Cardiac muscle cell (in vitro differentiated cells and primary cell): ENCODE data around the gene ARHGEF26. TPM values are rescaled to one million over a fixed set of nuclear protein-coding genes. Genes with fewer than 3 reads are reported as not detected.

Source experiments
- DNase-seq, 2 donors: peaks; one replicate each; pipeline versions ENCODE4 v3.0.0 to v3.0.0-alpha.2; 2010 to 2017; ENCODE audit warnings: low read depth in 1 of 2, low spot score in 1 of 2
- H3K27ac ChIP-seq: fragments of 200-600 bp; sonication (generic); 2 replicates; pipeline ENCODE4 v1.5.1; 2016
- H3K27me3 ChIP-seq: fragments of 200-600 bp; sonication (generic); 2 replicates; pipeline ENCODE4 v1.6.0; 2016; ENCODE audit warnings: control low read depth
- H3K36me3 ChIP-seq: fragments of 200-600 bp; sonication (generic); 2 replicates; pipeline ENCODE4 v1.5.1; 2016; ENCODE audit warnings: control low read depth
- H3K4me1 ChIP-seq: fragments of 200-600 bp; sonication (generic); 2 replicates; pipeline ENCODE4 v1.8.1; 2017; ENCODE audit warnings: low read depth, mild to moderate bottlenecking, mixed run types
- H3K4me3 ChIP-seq: fragments of 200-600 bp; sonication (generic); 2 replicates; pipeline ENCODE4 v1.5.1; 2016; ENCODE audit warnings: mild to moderate bottlenecking
- H3K9me3 ChIP-seq: fragments of 200-600 bp; sonication (generic); 2 replicates; pipeline ENCODE4 v1.5.1; 2017; ENCODE audit warnings: low read depth, mild to moderate bottlenecking, control low read depth
- polyA plus RNA-seq: library from polyadenylated mRNA; unstranded; fragments of >200 nt; fragmentation: Nextera tagmentation; extraction: Ambion mirVana; gene quantifications from 2 replicates; pipeline ENCODE4 v1.2.1, GENCODE V29; 2016
- total RNA-seq: library from RNA; depleted of rRNA; stranded (reverse); fragments of >200 nt; gene quantifications from 2 replicates; pipeline ENCODE4 v1.2.3, GENCODE V29; 2016
- TF ChIP-seq, protein P1 (sequence below): IDR thresholded peaks from 2 replicates; pipeline ENCODE4 v1.5.1; 2012; ENCODE audit warnings: low read depth, mild to moderate bottlenecking, low read length

ARHGEF26 gene
- total and polyA plus RNA-seq, 2 experiments from 2014 or later, result 3.4 to 4.2 TPM

DNA sequence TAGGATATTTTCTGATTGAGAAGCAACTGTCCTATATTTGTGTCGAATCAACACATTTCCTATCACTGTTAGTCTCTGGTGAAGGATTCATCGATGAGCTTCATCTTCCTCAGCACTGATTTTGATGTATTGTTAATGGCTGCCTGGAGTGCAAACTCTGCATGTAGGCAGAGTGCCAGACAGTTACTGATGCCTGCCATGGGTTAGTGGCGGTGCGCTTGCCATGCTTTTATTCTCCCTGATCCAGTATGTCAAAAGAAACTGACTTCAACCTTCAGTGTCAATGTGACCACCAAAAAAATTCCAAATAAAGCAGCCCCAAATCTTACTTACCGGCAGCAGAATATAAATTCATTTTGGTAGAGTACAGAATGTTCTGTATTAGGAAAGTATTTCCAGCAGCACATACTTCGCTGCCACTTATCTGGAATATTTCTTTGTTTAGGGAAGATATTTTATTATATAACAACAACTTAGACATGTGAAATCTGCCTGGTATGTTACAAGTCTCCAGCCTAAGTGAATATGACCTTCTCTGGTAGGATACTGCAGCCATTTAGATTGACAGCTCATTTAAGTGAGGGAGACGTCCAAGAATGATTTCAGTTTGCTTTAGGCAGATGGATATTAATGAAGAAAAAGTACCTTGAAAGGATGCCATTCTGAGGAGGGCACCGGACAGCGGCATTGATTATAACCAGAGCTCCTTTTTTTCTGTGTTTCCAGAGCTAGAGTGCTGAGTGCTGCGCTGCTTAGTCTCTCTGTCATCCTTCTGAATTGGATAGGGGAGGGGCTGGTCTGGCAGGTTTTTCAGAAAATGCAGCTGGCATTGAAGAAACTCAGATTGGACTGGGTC lies 59.9 kb downstream of the ARHGEF26 start:
- TF ChIP-seq, protein P1, sequence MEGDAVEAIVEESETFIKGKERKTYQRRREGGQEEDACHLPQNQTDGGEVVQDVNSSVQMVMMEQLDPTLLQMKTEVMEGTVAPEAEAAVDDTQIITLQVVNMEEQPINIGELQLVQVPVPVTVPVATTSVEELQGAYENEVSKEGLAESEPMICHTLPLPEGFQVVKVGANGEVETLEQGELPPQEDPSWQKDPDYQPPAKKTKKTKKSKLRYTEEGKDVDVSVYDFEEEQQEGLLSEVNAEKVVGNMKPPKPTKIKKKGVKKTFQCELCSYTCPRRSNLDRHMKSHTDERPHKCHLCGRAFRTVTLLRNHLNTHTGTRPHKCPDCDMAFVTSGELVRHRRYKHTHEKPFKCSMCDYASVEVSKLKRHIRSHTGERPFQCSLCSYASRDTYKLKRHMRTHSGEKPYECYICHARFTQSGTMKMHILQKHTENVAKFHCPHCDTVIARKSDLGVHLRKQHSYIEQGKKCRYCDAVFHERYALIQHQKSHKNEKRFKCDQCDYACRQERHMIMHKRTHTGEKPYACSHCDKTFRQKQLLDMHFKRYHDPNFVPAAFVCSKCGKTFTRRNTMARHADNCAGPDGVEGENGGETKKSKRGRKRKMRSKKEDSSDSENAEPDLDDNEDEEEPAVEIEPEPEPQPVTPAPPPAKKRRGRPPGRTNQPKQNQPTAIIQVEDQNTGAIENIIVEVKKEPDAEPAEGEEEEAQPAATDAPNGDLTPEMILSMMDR, result no peak
- Histone ChIP-seq H3K4me3 (no peak overlapping the region), H3K9me3 (no peaks in the 10 kb centered on the region), H3K4me1 (peaks cover 7% of the 10 kb centered on the region), H3K36me3 (no peaks in the 10 kb centered on the region), H3K27ac (peak overlapping the region; percentile 12), H3K27me3 (no peaks in the 10 kb centered on the region)
- peak; percentile 21 to 59 for DNase-seq

DNA sequence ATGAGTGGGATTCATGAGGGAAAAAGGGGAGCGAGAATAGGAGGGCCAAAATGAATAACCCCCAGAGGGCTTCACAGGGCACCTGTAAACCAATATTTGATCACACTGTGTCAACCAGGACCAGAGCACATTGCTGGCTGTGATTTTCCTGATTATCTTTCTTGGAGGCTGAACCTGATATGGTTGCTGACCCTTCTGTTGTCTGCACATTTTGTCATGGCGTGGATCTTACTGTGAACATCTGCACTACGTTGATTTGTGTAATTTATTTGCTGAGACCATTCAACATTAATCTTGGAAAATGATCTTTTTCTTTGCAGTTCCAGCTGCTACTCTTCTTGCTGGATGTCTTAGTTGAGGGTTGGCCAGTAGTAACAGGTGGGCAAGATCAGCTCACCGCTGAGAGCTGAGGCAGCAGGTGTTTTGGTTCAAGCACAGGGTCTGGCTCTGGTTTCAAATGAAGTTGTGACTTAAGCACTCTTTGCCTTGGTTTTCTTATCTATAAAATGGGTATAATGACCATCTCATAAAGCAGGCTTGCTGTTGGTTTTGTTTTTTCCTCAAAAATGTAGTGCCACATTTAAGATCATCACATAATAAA lies 61.2 kb downstream of the ARHGEF26 start:
- no peaks in the 10 kb centered on the region for H3K27me3 ChIP-seq
- H3K4me1 ChIP-seq, result peaks cover 7% of the 10 kb centered on the region
- DNase-seq, result no peak
- no peak overlapping the region for H3K4me3 ChIP-seq
- H3K36me3 ChIP-seq, result no peaks in the 10 kb centered on the region
- no peaks in the 10 kb centered on the region for H3K9me3 ChIP-seq
- TF ChIP-seq, protein P1, result no peak
- no peak overlapping the region for H3K27ac ChIP-seq

DNA sequence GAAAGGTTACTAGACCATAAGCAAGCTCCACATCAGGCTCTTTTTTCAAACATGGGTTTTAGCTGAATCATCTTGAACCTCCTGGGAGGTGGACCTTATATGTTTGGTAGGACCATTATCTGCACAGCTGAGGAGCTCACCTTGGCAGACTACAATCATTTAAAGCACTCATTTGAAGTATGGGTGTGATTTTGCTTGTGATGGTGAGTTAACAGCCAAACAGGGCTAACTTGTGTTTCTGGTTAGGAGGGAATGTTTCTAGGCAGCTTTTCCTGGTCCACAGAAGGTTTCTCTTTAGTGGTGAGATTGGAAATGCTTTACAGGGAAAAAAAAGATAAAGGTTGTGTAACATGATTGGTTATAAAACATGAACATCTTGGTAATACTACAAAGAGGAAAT lies 61.8 kb downstream of the ARHGEF26 start:
- Histone ChIP-seq H3K36me3 (no peaks in the 10 kb centered on the region), H3K27me3 (no peaks in the 10 kb centered on the region), H3K27ac (no peak overlapping the region), H3K4me1 (peaks cover 7% of the 10 kb centered on the region), H3K9me3 (no peaks in the 10 kb centered on the region), H3K4me3 (no peak overlapping the region)
- no peak for DNase-seq
- TF ChIP-seq, protein P1, result no peak

DNA sequence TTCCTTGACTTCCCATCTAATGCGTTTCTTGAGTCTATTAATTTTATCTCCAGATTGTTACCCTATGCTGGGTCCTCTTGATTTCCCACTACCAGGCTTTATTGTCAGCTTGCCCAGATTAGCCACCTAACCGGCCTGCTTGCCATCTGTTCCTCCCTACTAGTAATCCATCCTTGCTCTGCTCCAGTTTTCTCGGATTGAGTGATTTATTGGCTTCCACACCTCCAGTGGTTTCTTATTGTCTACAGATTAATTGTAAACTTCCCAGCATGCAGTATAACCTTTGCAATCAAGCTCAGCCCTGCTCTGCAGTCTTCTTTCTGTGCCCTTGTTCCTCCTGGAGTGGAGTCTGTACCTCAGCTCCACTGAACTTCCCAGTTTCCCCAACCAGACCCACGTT lies 63.4 kb downstream of the ARHGEF26 start:
- no peaks in the 10 kb centered on the region for H3K27me3 ChIP-seq
- H3K4me3 ChIP-seq, result no peak overlapping the region
- TF ChIP-seq, protein P1, result no peak
- DNase-seq, result no peak
- H3K36me3 ChIP-seq, result no peaks in the 10 kb centered on the region
- peaks cover 7% of the 10 kb centered on the region for H3K4me1 ChIP-seq
- H3K27ac ChIP-seq, result no peak overlapping the region
- H3K9me3 ChIP-seq, result no peaks in the 10 kb centered on the region

DNA sequence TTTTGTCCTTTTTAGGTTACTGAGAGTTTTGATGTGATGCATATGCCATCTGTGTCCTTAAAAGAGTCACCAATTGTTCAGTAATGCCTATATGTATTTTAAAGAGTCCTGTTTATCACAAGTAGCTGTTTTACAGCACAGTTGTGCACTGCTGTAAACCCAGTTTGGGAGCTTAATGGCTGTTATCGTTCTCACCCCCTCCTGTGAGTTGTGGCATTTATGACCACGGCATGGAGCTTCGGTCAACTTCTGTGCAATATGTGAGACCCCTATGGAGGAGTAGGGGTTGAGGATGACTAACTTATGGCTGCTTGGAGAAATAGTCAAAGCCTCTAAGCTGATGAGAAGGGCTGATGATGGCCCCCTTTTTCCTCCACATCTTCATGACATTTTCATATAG lies 67.2 kb downstream of the ARHGEF26 start:
- H3K9me3 ChIP-seq, result no peaks in the 10 kb centered on the region
- TF ChIP-seq, protein P1, result no peak
- no peak overlapping the region for H3K27ac ChIP-seq
- H3K4me3 ChIP-seq, result no peak overlapping the region
- no peak for DNase-seq
- no peaks in the 10 kb centered on the region for H3K4me1 ChIP-seq
- no peaks in the 10 kb centered on the region for H3K36me3 ChIP-seq
- H3K27me3 ChIP-seq, result no peaks in the 10 kb centered on the region
